ENCODE measurements around the gene ZBTB32. TPM values are rescaled to one million over a fixed set of nuclear protein-coding genes. Genes with fewer than 3 reads are reported as not detected.

ZBTB32 gene
- total RNA-seq, 1 donor from 2014 or later = 0.23 TPM

- H3K36me3 ChIP-seq = peaks cover 83% of the 10 kb centered on the region
- intact Hi-C loops (cut with DNase I) = no loop called here
Measured at GRCh38 chr19:35731779-35732405, 27.5 kb downstream of the ZBTB32 start.

GRCh38 chr19:35732540-35733179, 28.3 kb downstream of the ZBTB32 start:
- Histone ChIP-seq H3K27me3 (no peaks in the 10 kb centered on the region), H3K27ac (no peak overlapping the region), H3K4me1 (no peaks in the 10 kb centered on the region), H3K4me3 (no peak overlapping the region), H3K36me3 (peaks cover 83% of the 10 kb centered on the region), H3K9me3 (no peaks in the 10 kb centered on the region)
- intact Hi-C loops (cut with DNase I) = no loop called here
- TF ChIP-seq, protein P1, sequence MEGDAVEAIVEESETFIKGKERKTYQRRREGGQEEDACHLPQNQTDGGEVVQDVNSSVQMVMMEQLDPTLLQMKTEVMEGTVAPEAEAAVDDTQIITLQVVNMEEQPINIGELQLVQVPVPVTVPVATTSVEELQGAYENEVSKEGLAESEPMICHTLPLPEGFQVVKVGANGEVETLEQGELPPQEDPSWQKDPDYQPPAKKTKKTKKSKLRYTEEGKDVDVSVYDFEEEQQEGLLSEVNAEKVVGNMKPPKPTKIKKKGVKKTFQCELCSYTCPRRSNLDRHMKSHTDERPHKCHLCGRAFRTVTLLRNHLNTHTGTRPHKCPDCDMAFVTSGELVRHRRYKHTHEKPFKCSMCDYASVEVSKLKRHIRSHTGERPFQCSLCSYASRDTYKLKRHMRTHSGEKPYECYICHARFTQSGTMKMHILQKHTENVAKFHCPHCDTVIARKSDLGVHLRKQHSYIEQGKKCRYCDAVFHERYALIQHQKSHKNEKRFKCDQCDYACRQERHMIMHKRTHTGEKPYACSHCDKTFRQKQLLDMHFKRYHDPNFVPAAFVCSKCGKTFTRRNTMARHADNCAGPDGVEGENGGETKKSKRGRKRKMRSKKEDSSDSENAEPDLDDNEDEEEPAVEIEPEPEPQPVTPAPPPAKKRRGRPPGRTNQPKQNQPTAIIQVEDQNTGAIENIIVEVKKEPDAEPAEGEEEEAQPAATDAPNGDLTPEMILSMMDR (IDR thresholded peaks at IDR 0.05) = no peak
- ATAC-seq (no peak), DNase-seq (no peak)

More at GRCh38 chr19:35731779-35732405, 27.5 kb downstream of the ZBTB32 start:
- no peaks in the 10 kb centered on the region for H3K4me1 ChIP-seq
- no peak for DNase-seq
- TF ChIP-seq, protein P1 (IDR thresholded peaks at IDR 0.05) = no peak
- ATAC-seq = no peak
- no peak overlapping the region for H3K4me3 ChIP-seq
- no peaks in the 10 kb centered on the region for H3K27me3 ChIP-seq
- no peak overlapping the region for H3K27ac ChIP-seq
- no peaks in the 10 kb centered on the region for H3K9me3 ChIP-seq

- Histone ChIP-seq H3K4me3 (no peak overlapping the region), H3K9me3 (no peaks in the 10 kb centered on the region), H3K27ac (no peak overlapping the region), H3K4me1 (no peaks in the 10 kb centered on the region), H3K36me3 (peaks cover 83% of the 10 kb centered on the region), H3K27me3 (no peaks in the 10 kb centered on the region)
- no peak for ATAC-seq
- DNase-seq = no peak
- TF ChIP-seq, protein P1 (IDR thresholded peaks at IDR 0.05) = no peak
- intact Hi-C loops (cut with DNase I) = no loop called here
Measured at GRCh38 chr19:35733180-35734125, 29.1 kb downstream of the ZBTB32 start.

DNA sequence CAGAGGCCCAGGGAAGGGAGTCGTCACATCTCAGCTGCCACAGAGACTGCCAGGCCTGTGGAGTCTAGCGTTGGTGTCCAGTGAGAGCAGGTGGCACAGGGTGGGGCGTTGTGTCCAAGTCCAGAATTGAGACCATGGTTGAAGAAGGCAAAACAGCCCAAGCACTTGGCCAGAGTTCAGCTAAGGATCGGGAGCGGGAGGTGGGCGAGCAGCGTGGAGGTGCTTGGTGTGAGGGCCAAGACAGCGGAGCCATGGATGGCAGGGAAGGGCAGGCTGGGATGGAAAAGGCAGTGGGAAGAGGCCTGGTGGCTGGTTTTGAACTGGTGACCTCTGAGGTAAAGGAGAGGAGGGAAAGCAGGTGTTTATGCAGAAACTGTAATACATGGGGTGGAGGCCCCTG, 29.9 kb downstream of the ZBTB32 start:
- intact Hi-C loops (cut with DNase I) = no loop called here
- Histone ChIP-seq H3K4me1 (peaks cover under 1% of the 10 kb centered on the region), H3K9me3 (no peaks in the 10 kb centered on the region), H3K4me3 (no peak overlapping the region), H3K27me3 (no peaks in the 10 kb centered on the region), H3K27ac (no peak overlapping the region), H3K36me3 (peaks cover 83% of the 10 kb centered on the region)
- ATAC-seq (no peak), DNase-seq (no peak)
- TF ChIP-seq, protein P1 (IDR thresholded peaks at IDR 0.05) = no peak

DNA sequence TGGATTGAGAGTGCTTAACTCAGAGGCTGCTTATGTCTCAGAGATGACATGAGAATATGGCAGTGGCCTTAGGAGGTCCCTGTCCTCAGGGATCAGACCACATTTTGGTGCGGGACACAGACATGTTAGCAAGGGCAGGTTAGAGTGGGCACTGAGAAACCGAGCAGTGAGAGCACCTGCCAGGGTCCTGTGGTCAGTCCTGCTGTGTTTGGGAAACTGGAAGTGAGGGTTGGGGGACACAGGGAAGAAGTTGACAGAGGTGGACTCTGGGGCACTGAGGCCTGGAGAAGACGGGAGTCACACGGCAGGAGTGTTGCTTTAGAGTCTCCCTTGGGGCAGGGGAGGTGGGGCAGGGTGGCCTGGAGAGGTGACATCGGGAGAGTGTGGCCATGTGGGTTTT, 30.5 kb downstream of the ZBTB32 start:
- no peak overlapping the region for H3K4me3 ChIP-seq
- H3K9me3 ChIP-seq = no peaks in the 10 kb centered on the region
- ATAC-seq = no peak
- peaks cover 7% of the 10 kb centered on the region for H3K4me1 ChIP-seq
- no peaks in the 10 kb centered on the region for H3K27me3 ChIP-seq
- DNase-seq = no peak
- intact Hi-C loops (cut with DNase I) = no loop called here
- no peak overlapping the region for H3K27ac ChIP-seq
- H3K36me3 ChIP-seq = peaks cover 78% of the 10 kb centered on the region
- TF ChIP-seq, protein P1 (IDR thresholded peaks at IDR 0.05) = no peak
